GM21390 (cell line): ENCODE results near the gene ATAD3B.
"Not testable (repeated sequence)": the region's sequence is repeated elsewhere in the genome, so short reads cannot be mapped to it uniquely, and the experiment has no call there.

ENCODE experiments used
- ATAC-seq: cut with Tn5 transposase; IDR thresholded peaks from one replicate; pipeline ENCODE4 v1.9.1; 2021; ENCODE audit not compliant: unreplicated experiment

The ATAD3B gene

DNA sequence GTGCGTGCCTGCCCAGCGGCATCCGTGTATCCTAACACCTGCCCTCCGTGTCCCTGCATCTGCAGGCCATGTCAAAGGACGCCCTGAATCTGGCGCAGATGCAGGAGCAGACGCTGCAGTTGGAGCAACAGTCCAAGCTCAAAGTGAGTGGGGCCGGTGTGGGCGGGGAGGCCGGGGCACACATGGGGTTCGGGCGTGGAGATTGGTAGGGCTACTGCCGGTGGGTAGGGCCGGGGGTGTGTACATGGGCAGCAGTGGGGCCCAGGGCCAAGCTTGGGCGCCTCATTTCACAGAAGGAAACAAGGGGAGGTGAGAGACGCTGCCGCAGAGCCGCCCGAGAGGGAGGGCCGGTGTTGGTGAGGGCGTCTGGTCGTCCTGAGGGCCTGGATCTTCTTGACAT is 20.9 kb upstream of the ATAD3B start:
- not testable (repeated sequence) for ATAC-seq

- no peak for ATAC-seq
Observed at GRCh38 chr1:1451696-1452364, 19.7 kb upstream of the ATAD3B start.

GRCh38 chr1:1452365-1452739 is 19.2 kb upstream of the ATAD3B start:
- not testable (repeated sequence) for ATAC-seq

GRCh38 chr1:1452882-1453281 is 18.7 kb upstream of the ATAD3B start:
- ATAC-seq, result no peak

- not testable (repeated sequence) for ATAC-seq
Observed at GRCh38 chr1:1454286-1455056, 17.1 kb upstream of the ATAD3B start.

DNA sequence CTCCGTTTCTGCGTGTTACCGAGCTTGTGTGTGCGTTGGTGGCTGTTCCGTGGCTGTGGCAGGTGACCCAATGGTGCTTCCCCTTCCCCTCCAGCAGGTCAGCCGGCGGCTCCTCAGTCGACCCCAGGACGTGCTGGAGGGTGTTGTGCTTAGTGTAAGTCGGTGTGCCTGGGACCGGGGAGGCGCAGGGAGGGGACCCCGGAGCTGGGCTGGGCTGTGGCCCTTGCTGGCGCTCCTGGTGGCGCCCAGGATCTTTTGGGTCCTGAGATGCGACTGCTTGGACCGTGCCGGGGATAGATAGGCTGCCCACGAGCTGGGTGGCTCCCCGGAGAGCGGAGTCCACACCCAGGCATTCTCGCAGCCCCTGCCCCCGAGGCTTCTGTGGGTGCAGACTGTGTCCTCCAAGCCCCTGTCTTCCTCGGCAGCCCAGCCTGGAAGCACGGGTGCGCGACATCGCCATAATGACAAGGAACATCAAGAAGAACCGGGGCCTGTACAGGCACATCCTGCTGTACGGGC is 16.1 kb upstream of the ATAD3B start:
- ATAC-seq, result no peak

DNA sequence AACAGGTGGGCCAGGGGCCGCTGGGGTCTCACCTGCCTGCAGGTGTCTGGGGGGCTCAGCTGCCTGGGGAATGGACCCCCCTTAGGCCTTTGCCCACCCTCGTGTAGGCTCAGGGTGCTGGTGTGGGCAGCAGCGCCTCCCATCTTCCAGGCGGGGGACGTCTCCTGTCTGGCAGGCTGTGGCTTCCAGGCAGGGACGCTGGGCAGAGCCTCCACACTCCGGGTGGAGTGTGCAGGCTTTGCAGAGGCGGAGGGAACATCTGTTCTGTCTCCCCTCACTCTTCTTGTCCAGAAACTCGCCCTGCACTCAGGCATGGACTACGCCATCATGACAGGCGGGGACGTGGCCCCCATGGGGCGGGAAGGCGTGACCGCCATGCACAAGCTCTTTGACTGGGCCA is 15.6 kb upstream of the ATAD3B start:
- not testable (repeated sequence) for ATAC-seq

GRCh38 chr1:1456683-1457255 is 14.8 kb upstream of the ATAD3B start:
- not testable (repeated sequence) for ATAC-seq

DNA sequence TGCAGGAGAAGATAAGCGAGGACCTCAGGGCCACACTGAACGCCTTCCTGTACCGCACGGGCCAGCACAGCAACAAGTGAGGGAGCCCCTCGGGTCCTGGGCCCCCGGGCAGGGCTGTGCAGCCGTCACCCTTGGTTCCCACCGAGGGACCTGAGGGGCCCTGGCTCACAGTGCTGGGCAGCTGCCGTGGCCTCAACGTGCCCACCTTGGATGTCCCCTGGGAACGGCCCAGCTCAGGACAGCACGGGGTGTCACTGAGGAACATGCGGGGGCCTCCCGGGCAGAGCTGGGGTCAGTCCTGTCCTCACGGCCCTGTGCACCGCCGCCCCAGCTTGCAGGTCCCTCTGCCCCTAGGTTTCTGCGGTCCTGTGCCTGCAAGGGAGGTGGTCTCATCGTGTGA is 12.4 kb upstream of the ATAD3B start:
- ATAC-seq, result not testable (repeated sequence)

GRCh38 chr1:1459711-1460110 is 11.9 kb upstream of the ATAD3B start:
- not testable (repeated sequence) for ATAC-seq

GRCh38 chr1:1460540-1461130 is 10.9 kb upstream of the ATAD3B start:
- ATAC-seq, result no peak

DNA sequence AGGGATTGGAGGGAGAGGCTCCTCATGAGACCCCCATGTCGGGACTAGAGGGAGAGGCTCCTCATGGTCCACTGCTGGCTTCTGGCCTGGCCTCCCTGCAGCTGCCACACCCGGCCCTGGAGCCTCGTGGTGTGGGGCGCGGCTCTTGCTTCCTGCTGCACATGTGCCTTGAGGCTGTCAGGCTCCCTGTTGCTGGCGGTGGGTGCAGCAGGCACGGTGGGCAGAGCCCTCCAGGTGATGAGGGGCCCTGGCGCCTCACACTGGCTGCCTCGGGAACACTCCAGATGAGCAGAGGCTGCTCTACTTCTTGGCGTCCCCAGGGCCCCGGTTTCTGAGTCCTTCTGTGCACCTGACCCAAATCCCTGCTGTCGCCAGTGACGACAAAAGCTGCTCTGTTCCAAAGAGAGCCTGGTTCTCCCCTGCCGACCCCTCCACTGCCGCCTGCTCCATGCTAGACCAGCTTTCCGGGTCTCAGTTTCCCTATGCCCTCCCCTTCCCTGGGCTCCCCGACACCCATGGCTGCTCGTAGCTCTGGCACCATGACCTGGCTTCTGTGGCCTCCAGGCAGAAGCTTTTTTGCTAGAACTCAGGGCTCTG is 9.7 kb upstream of the ATAD3B start:
- no peak for ATAC-seq

GRCh38 chr1:1462318-1462966 is 9.1 kb upstream of the ATAD3B start:
- no peak for ATAC-seq

DNA sequence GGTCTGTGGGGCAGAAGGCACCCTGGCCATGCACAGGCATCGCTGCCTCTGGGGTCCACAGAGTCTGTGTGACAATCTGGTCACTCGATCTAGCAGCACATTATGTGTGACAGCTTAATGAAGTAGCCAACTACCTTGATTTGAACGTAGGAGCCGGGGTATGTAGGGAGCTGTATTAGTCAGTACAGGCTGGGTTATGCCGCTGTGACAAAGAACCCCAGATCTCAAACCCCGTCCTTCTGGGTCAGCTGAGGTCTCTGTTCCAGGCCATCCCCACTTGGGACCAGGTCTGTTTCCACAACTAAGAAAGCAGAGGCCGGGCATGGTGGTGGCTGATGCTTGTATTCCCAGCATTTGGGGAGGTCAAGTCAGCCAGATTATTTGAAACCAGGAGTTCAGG is 8.3 kb upstream of the ATAD3B start:
- no peak for ATAC-seq

- ATAC-seq, result not testable (repeated sequence)
Observed at GRCh38 chr1:1468196-1468985, 3.2 kb upstream of the ATAD3B start.

DNA sequence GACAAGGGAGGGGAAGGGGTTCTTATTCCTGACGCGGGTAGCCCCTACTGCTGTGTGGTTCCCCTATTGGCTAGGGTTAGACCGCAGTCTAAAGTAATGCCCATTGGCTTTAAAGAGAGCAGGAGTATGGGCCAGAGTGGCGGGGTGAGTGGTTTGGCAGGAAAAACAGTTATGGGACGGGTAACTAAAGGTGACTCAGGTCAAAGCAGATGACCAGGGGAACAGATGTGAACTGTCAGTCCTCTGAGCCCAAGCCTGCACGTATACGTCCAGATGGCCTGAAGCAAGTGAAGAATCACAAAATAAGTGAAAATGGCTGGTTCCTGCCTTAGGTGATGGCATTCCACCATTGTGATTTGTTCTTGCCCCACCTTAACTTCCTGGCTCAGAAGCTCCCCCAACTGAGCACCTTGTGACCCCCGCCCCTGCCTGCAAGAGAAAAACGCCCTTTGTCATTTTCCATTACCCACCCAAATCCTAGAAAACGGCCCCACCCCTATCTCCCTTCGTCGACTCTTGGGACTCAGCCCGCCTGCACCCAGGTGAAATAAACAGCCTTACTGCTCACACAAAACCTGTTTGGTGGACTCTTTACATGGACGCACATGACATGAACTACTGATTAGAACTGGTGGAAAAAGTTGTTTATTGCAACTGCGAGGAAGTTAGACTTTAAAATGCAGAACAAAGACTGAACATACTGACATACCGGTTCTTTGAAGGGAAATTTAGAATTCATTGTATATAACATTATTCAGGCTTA is 758 bp upstream of the ATAD3B start:
- ATAC-seq, result no peak

DNA sequence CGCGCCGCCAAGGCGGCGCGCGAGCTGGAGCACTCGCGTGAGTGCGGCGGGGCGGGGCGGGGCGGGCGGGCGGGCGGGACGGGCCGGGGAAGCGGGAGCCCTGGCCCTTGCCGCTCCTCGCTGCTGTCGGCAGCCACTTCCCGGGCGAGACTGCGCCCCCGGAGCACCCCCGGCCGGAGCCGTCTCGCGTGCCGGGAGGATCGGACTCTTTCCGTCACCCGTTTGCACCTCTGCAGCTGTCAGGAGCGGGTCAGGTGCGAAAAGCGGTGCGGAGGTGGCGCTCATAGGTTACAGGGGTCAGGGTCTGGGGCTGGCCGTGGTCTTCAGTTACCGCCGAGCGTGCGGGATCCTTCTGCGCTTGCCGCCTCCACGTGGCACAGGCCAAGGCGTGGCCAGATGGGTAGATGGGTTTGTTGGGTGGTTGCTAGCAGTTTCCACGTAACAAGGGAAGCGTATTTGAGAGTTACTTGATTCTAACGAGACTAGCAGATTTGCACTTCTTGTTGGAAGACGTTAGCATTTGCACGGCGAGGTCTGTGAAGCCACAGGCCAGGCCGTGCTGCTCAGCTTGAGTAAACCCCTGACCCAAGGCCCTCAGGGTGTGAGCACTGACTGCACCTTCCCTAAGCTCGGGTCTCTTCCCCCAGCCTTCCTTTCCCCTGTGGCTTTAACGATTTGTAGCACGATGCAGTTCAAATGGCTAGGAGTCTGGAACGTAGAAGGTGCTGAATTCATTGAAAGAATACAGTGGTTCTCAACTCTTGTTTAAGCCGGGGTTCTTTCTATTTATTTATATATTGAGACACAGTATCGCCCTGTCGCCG is 700 bp downstream of the ATAD3B start:
- ATAC-seq, result peak; percentile 14

DNA sequence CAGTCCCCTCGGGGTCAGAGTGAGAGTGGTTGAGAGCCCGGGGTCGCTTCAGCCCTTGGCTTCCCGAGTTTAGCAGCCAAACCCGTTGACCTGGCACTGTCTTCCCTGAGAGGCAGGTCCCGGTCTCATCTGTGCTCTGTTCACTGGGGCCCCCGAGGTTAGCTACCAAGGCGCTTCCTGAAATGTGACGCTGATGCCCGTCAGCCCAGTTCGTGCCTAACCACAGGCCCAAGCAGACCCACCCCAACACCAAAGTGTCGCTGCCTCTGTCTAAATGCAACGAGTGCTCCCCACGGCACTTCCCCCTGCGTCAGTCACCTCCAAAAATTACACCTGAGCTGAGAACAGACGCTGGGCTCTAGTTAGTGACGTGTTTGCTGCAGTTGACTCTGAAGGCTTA is 4.4 kb downstream of the ATAD3B start:
- not testable (repeated sequence) for ATAC-seq
